GM20431 (cell line): Measurements from ENCODE around the gene KRT2.

ENCODE experiments used
- in situ Hi-C: fragments of 300-500 bp; cut with MseI, MboI; formaldehyde crosslinking; loops from one replicate; pipeline ENCODE4 v1.15.0; 2020; ENCODE audit warnings: low sequenced_read_pairs; ENCODE audit not compliant: unreplicated experiment

Gene KRT2

GRCh38 chr12:52627395-52628110 lies 24.5 kb downstream of the KRT2 start:
- in situ Hi-C loops = no loop called here

GRCh38 chr12:52622349-52622748 lies 29.7 kb downstream of the KRT2 start:
- in situ Hi-C loops = no loop called here

GRCh38 chr12:52618866-52619265 lies 33.1 kb downstream of the KRT2 start:
- in situ Hi-C loops = no loop called here

GRCh38 chr12:52618216-52618615 lies 33.8 kb downstream of the KRT2 start, which contains the start of gene KRT73:
KRT73 (minus strand) TSS chr12:52618559; CDS start chr12:52618524, 35 bp downstream.
- in situ Hi-C loops = no loop called here

GRCh38 chr12:52617403-52617785 lies 34.6 kb downstream of the KRT2 start:
- in situ Hi-C loops = no loop called here

- in situ Hi-C loops = no loop called here
Observed at GRCh38 chr12:52616680-52617402, 35.2 kb downstream of the KRT2 start.

GRCh38 chr12:52615912-52616311 lies 36.1 kb downstream of the KRT2 start:
- in situ Hi-C loops = no loop called here

GRCh38 chr12:52615208-52615868 lies 36.7 kb downstream of the KRT2 start:
- in situ Hi-C loops = no loop called here

- in situ Hi-C loops = no loop called here
Observed at GRCh38 chr12:52614381-52615207, 37.4 kb downstream of the KRT2 start.

- in situ Hi-C loops = no loop called here
Observed at GRCh38 chr12:52613384-52614030, 38.5 kb downstream of the KRT2 start.

GRCh38 chr12:52612431-52613383 lies 39.3 kb downstream of the KRT2 start:
- in situ Hi-C loops = no loop called here

- in situ Hi-C loops = no loop called here
Observed at GRCh38 chr12:52611080-52611468, 40.9 kb downstream of the KRT2 start.

- in situ Hi-C loops = no loop called here
Observed at GRCh38 chr12:52608826-52609630, 43.0 kb downstream of the KRT2 start.

- in situ Hi-C loops = no loop called here
Observed at GRCh38 chr12:52608161-52608560, 43.9 kb downstream of the KRT2 start.

- in situ Hi-C loops = no loop called here
Observed at GRCh38 chr12:52607314-52607713, 44.7 kb downstream of the KRT2 start.

- in situ Hi-C loops = no loop called here
Observed at GRCh38 chr12:52606581-52607218, 45.3 kb downstream of the KRT2 start.

- in situ Hi-C loops = no loop called here
Observed at GRCh38 chr12:52606096-52606495, 45.9 kb downstream of the KRT2 start.
